RWPE2 (cell line): ENCODE results near the gene ATN1.
A peak's percentile ranks its signal among the peaks of the same experiment; 100 is the strongest.

Experiments used
- ATAC-seq: fragments of 200-7000 bp; cut with Tn5 transposase; 3 replicates; pipeline ENCODE4 v1.9.1; 2021; ENCODE audit warnings: low read depth
- DNase-seq: peaks from one replicate; pipeline ENCODE4 v3.0.0-alpha.2; 2020; ENCODE audit warnings: low spot score
- H3K27ac ChIP-seq: fragments of 450-650 bp; 2 replicates; pipeline ENCODE4 v1.5.1; 2017; ENCODE audit warnings: mild to moderate bottlenecking; ENCODE audit not compliant: poor library complexity, severe bottlenecking
- H3K27me3 ChIP-seq: fragments of 250-450 bp; sonication (Bioruptor Pico); 2 replicates; pipeline ENCODE4 v1.5.1; 2021; ENCODE audit warnings: mild to moderate bottlenecking, moderate library complexity; ENCODE audit not compliant: insufficient read depth, poor library complexity, severe bottlenecking
- H3K36me3 ChIP-seq: fragments of 250-450 bp; sonication (Bioruptor Pico); 2 replicates; pipeline ENCODE4 v1.5.1; 2020; ENCODE audit warnings: low read depth, mild to moderate bottlenecking, moderate library complexity
- H3K4me1 ChIP-seq: fragments of 250-450 bp; sonication (Bioruptor Pico); 2 replicates; pipeline ENCODE4 v1.5.1; 2021; ENCODE audit warnings: mild to moderate bottlenecking, moderate library complexity; ENCODE audit not compliant: insufficient read depth, poor library complexity, severe bottlenecking
- H3K4me3 ChIP-seq: fragments of 250-450 bp; sonication (Bioruptor Pico); 2 replicates; pipeline ENCODE4 v1.5.1; 2021; ENCODE audit warnings: mild to moderate bottlenecking, moderate library complexity; ENCODE audit not compliant: severe bottlenecking
- H3K9me3 ChIP-seq: fragments of 250-450 bp; sonication (Bioruptor Pico); 2 replicates; pipeline ENCODE4 v1.5.1; 2021; ENCODE audit warnings: mild to moderate bottlenecking, moderate library complexity; ENCODE audit not compliant: severe bottlenecking
- TF ChIP-seq, protein P1 (sequence below): fragments of 450-650 bp; IDR thresholded peaks from one replicate; pipeline ENCODE4 v1.5.1; 2017; ENCODE audit warnings: mild to moderate bottlenecking, moderate library complexity; ENCODE audit not compliant: poor library complexity, severe bottlenecking

The ATN1 gene

GRCh38 chr12:6957151-6957701, 29.5 kb downstream of the ATN1 start:
- DNase-seq: no peak
- Histone ChIP-seq H3K4me1 (peaks cover 13% of the 10 kb centered on the region), H3K9me3 (no peaks in the 10 kb centered on the region), H3K27ac (no peak overlapping the region), H3K36me3 (no peaks in the 10 kb centered on the region), H3K27me3 (no peaks in the 10 kb centered on the region), H3K4me3 (no peak overlapping the region)
- ATAC-seq: no peak
- TF ChIP-seq, protein P1, sequence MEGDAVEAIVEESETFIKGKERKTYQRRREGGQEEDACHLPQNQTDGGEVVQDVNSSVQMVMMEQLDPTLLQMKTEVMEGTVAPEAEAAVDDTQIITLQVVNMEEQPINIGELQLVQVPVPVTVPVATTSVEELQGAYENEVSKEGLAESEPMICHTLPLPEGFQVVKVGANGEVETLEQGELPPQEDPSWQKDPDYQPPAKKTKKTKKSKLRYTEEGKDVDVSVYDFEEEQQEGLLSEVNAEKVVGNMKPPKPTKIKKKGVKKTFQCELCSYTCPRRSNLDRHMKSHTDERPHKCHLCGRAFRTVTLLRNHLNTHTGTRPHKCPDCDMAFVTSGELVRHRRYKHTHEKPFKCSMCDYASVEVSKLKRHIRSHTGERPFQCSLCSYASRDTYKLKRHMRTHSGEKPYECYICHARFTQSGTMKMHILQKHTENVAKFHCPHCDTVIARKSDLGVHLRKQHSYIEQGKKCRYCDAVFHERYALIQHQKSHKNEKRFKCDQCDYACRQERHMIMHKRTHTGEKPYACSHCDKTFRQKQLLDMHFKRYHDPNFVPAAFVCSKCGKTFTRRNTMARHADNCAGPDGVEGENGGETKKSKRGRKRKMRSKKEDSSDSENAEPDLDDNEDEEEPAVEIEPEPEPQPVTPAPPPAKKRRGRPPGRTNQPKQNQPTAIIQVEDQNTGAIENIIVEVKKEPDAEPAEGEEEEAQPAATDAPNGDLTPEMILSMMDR: no peak

DNA sequence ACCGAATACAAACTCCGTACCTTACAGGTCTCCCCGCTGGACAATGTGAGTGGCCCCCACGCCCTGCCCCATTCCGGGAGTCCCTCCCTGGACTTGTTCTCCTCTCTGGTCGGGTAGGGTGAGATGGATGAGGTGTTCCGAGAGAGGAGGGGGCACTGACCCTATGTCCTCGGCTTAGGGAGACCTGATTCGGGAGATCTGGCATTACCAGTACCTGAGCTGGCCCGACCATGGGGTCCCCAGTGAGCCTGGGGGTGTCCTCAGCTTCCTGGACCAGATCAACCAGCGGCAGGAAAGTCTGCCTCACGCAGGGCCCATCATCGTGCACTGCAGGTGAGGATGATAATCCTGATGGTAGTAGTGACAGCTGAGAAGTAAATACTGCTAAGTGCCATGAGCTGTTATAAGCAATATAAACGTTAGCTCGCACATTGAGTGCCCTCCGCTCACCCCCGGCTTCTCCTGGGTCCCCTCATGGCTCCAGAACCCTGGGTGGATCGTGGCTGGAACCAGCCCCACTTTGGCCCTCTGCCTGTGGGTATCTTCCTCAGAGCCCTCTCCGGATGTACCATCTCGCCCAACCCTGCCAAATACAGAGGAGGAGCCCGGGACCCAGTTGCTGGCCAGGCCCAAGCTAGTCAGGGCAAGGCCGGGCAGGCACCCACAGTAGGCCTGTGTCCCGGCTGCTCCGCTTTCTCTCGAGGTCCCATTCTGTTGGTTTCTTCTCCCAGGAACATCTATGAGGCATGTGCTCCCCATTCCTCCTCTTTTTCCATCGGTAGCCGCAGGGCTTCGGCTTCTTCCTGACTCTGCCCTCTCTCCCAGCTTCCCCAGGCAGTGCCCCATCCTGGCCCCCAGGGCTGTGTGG, 30.2 kb downstream of the ATN1 start:
- H3K4me3 ChIP-seq: no peak overlapping the region

DNA sequence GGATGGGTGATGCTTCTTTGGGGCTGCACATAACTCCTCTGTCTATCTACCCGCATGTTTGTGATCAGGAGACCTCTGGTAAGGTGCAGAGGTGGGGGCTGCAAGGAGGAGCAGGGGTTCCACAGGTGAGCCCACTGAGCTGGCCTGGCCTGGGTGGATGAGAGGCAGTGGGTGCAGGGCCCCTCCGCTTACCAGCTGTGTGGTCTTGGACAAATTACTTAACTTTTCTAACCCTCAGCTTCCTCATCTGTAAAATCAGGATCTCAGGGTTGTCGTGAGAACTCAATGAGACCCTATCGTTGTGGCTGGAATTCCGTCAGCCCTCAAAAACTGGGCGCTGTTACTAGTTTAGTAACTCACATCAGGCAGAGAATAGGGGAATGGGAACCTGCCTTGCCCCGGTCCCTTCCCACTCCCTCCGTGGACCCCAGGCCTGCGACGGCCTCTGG, 30.9 kb downstream of the ATN1 start:
- H3K9me3 ChIP-seq: no peaks in the 10 kb centered on the region
- no peak overlapping the region for H3K4me3 ChIP-seq
- H3K27me3 ChIP-seq: no peaks in the 10 kb centered on the region
- no peak overlapping the region for H3K27ac ChIP-seq
- peaks cover 17% of the 10 kb centered on the region for H3K4me1 ChIP-seq
- DNase-seq (no peak), ATAC-seq (no peak)
- TF ChIP-seq, protein P1: no peak
- H3K36me3 ChIP-seq: no peaks in the 10 kb centered on the region

More for the DNA sequence above, 30.2 kb downstream of the ATN1 start:
- H3K4me1 ChIP-seq: peaks cover 17% of the 10 kb centered on the region
- no peaks in the 10 kb centered on the region for H3K27me3 ChIP-seq
- no peak for DNase-seq
- H3K9me3 ChIP-seq: no peaks in the 10 kb centered on the region
- ATAC-seq: no peak
- H3K27ac ChIP-seq: no peak overlapping the region
- no peaks in the 10 kb centered on the region for H3K36me3 ChIP-seq
- TF ChIP-seq, protein P1: no peak

- peaks cover 5% of the 10 kb centered on the region for H3K36me3 ChIP-seq
- H3K4me3 ChIP-seq: no peak overlapping the region
- no peaks in the 10 kb centered on the region for H3K27me3 ChIP-seq
- H3K4me1 ChIP-seq: peaks cover 17% of the 10 kb centered on the region
- TF ChIP-seq, protein P1: no peak
- H3K27ac ChIP-seq: no peak overlapping the region
- DNase-seq (peak; percentile 59), ATAC-seq (no peak)
- H3K9me3 ChIP-seq: no peaks in the 10 kb centered on the region
These were observed 31.5 kb downstream of the ATN1 start for GRCh38 chr12:6959058-6959804.
